ENCODE measurements around the gene NCL. TPM values are rescaled to one million over a fixed set of nuclear protein-coding genes. Genes with fewer than 3 reads are reported as not detected.

NCL gene
- total and polyA plus RNA-seq, 4 donors, result 83.1 to 139 (median 107) TPM

DNA sequence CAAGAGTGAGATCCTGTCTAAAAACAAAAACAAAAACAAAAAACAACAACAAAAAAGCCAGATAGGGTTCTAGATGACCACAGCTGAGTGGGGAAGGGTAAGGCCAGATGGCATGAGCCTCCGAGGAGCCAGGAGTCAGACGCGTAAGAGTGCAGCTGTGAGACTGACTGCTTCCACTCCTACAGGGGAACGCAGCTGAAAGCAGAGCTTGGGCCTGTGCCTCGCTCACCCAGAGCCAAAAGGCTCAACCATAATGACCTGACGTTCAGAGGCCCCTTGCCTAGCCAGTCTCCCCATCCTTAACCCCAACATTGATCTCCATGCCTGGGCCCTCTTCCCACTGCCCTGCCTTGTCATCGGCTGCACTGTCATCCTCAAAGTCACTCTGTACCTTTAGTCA, 26.5 kb upstream of the NCL start (continued):
- TF ChIP-seq, protein P1, sequence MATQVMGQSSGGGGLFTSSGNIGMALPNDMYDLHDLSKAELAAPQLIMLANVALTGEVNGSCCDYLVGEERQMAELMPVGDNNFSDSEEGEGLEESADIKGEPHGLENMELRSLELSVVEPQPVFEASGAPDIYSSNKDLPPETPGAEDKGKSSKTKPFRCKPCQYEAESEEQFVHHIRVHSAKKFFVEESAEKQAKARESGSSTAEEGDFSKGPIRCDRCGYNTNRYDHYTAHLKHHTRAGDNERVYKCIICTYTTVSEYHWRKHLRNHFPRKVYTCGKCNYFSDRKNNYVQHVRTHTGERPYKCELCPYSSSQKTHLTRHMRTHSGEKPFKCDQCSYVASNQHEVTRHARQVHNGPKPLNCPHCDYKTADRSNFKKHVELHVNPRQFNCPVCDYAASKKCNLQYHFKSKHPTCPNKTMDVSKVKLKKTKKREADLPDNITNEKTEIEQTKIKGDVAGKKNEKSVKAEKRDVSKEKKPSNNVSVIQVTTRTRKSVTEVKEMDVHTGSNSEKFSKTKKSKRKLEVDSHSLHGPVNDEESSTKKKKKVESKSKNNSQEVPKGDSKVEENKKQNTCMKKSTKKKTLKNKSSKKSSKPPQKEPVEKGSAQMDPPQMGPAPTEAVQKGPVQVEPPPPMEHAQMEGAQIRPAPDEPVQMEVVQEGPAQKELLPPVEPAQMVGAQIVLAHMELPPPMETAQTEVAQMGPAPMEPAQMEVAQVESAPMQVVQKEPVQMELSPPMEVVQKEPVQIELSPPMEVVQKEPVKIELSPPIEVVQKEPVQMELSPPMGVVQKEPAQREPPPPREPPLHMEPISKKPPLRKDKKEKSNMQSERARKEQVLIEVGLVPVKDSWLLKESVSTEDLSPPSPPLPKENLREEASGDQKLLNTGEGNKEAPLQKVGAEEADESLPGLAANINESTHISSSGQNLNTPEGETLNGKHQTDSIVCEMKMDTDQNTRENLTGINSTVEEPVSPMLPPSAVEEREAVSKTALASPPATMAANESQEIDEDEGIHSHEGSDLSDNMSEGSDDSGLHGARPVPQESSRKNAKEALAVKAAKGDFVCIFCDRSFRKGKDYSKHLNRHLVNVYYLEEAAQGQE (IDR thresholded peaks at IDR 0.05), result no peak
- TF ChIP-seq, protein P2, sequence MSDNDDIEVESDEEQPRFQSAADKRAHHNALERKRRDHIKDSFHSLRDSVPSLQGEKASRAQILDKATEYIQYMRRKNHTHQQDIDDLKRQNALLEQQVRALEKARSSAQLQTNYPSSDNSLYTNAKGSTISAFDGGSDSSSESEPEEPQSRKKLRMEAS (IDR thresholded peaks at IDR 0.05), result no peak

DNA sequence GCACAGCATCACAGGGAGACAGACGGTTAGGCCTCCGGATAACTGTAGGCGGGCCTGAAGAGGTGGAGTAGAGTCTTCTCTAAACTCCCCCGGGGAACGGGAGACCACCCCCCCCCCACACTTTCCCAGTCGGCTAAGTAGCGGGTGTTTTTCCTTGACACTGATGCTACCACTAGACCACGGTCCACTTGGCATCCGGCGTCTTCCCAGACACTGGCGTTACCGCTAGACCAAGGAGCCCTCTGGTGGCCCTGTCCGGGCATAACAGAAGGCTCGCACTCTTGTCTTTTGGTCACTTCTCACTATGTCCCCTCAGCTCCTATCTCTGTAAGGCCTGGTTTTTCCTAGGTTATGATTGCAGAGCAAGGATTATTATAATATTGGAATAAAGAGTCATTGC, 25.7 kb upstream of the NCL start:
- Histone ChIP-seq H3K9ac (ENCODE audit: low read depth in 1 of 2, low read length in 2 of 2) (no peak overlapping the region), H3K27ac (ENCODE audit: low read depth in 1 of 2, low read length in 2 of 2) (no peak overlapping the region), H3K9me3 (ENCODE audit: control insufficient read depth in 4 of 4, low read length in 3 of 4) (no peaks in the 10 kb centered on the region), H3K27me3 (ENCODE audit: control insufficient read depth in 4 of 4, insufficient read depth in 4 of 4, low read length in 3 of 4) (no peaks in the 10 kb centered on the region), H3K4me3 (ENCODE audit: low read depth in 1 of 3, low read length in 3 of 3) (no peak overlapping the region), H3K4me1 (ENCODE audit: control insufficient read depth in 4 of 4, insufficient read depth in 4 of 4, low read length in 3 of 4) (no peaks in the 10 kb centered on the region), H3K36me3 (ENCODE audit: control insufficient read depth in 4 of 4, insufficient read depth in 3 of 4, low read depth in 1 of 4, low read length in 3 of 4) (no peaks in the 10 kb centered on the region)
- 87% methylated on average over 14 of the region's 14 CpGs for WGBS
- TF ChIP-seq, protein P1 (IDR thresholded peaks at IDR 0.05), result no peak
- TF ChIP-seq, protein P3, sequence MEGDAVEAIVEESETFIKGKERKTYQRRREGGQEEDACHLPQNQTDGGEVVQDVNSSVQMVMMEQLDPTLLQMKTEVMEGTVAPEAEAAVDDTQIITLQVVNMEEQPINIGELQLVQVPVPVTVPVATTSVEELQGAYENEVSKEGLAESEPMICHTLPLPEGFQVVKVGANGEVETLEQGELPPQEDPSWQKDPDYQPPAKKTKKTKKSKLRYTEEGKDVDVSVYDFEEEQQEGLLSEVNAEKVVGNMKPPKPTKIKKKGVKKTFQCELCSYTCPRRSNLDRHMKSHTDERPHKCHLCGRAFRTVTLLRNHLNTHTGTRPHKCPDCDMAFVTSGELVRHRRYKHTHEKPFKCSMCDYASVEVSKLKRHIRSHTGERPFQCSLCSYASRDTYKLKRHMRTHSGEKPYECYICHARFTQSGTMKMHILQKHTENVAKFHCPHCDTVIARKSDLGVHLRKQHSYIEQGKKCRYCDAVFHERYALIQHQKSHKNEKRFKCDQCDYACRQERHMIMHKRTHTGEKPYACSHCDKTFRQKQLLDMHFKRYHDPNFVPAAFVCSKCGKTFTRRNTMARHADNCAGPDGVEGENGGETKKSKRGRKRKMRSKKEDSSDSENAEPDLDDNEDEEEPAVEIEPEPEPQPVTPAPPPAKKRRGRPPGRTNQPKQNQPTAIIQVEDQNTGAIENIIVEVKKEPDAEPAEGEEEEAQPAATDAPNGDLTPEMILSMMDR (IDR thresholded peaks at IDR 0.05; ENCODE audit: low read depth, low read length, missing input control), result peak; percentile 10
- DNase-seq (ENCODE audit: low spot score), result no peak

DNA sequence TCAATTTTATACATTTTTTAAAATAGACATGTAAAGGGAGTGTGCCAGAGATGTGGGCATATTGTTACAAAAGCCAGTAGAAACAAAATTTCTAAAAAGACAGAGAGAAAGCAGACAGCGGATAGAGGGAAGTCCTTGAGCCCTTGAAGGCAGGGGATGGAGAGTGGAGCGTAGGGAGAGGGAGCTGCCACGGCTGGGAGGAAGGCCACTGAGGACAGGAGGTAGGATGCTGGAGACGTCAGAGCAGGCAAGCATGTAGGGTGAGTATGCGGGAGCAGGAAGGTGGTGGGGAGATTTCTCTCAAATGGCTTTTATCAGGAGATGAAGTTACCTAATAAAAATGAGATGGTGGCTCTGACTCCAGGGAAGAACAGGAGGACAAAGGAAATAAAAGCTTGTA, 24.0 kb upstream of the NCL start:
- Histone ChIP-seq H3K4me1 (ENCODE audit: control insufficient read depth in 4 of 4, insufficient read depth in 4 of 4, low read length in 3 of 4) (no peaks in the 10 kb centered on the region), H3K9me3 (ENCODE audit: control insufficient read depth in 4 of 4, low read length in 3 of 4) (no peaks in the 10 kb centered on the region), H3K27me3 (ENCODE audit: control insufficient read depth in 4 of 4, insufficient read depth in 4 of 4, low read length in 3 of 4) (no peaks in the 10 kb centered on the region), H3K4me3 (ENCODE audit: low read depth in 1 of 3, low read length in 3 of 3) (no peak overlapping the region), H3K27ac (ENCODE audit: low read depth in 1 of 2, low read length in 2 of 2) (no peak overlapping the region), H3K9ac (ENCODE audit: low read depth in 1 of 2, low read length in 2 of 2) (no peak overlapping the region), H3K36me3 (ENCODE audit: control insufficient read depth in 4 of 4, insufficient read depth in 3 of 4, low read depth in 1 of 4, low read length in 3 of 4) (no peaks in the 10 kb centered on the region)
- WGBS, result 93% methylated on average over 5 of the region's 5 CpGs
- no peak for DNase-seq (ENCODE audit: low spot score)
- no peak for TF ChIP-seq RXRA (IDR thresholded peaks at IDR 0.05)
- TF ChIP-seq, protein P1 (IDR thresholded peaks at IDR 0.05), result no peak
- TF ChIP-seq NR2F2 (IDR thresholded peaks at IDR 0.05), result no peak
- no peak for TF ChIP-seq FOXA1 (IDR thresholded peaks at IDR 0.05)
- TF ChIP-seq YY1 (IDR thresholded peaks at IDR 0.05), result no peak
- TF ChIP-seq, protein P4, sequence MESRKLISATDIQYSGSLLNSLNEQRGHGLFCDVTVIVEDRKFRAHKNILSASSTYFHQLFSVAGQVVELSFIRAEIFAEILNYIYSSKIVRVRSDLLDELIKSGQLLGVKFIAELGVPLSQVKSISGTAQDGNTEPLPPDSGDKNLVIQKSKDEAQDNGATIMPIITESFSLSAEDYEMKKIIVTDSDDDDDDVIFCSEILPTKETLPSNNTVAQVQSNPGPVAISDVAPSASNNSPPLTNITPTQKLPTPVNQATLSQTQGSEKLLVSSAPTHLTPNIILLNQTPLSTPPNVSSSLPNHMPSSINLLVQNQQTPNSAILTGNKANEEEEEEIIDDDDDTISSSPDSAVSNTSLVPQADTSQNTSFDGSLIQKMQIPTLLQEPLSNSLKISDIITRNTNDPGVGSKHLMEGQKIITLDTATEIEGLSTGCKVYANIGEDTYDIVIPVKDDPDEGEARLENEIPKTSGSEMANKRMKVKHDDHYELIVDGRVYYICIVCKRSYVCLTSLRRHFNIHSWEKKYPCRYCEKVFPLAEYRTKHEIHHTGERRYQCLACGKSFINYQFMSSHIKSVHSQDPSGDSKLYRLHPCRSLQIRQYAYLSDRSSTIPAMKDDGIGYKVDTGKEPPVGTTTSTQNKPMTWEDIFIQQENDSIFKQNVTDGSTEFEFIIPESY (IDR thresholded peaks at IDR 0.05), result no peak
- no peak for TF ChIP-seq RAD21 (IDR thresholded peaks at IDR 0.05)
- TF ChIP-seq, protein P2 (IDR thresholded peaks at IDR 0.05), result no peak
- no peak for TF ChIP-seq JUND (IDR thresholded peaks at IDR 0.05)
- TF ChIP-seq, protein P5, sequence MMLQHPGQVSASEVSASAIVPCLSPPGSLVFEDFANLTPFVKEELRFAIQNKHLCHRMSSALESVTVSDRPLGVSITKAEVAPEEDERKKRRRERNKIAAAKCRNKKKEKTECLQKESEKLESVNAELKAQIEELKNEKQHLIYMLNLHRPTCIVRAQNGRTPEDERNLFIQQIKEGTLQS (IDR thresholded peaks at IDR 0.05), result no peak
- TF ChIP-seq EGR1 (IDR thresholded peaks at IDR 0.05; ENCODE audit: low read depth in 2 of 2), result no peak
- TF ChIP-seq TAF1 (conservative IDR thresholded peaks at IDR 0.05), result no peak
- no peak for TF ChIP-seq HNF4G (IDR thresholded peaks at IDR 0.05)

All from liver (tissue), 9 donors.